GM12873 (cell line): ENCODE results near the gene DOK7.

ENCODE experiments used
- CTCF ChIP-seq: IDR thresholded peaks from 2 replicates; pipeline ENCODE4 v1.5.1; 2012; ENCODE audit warnings: low read depth, mild to moderate bottlenecking, moderate library complexity, low read length, control low read depth; ENCODE audit not compliant: insufficient read depth; ENCODE audit errors: missing control alignments

The DOK7 gene

GRCh38 chr4:3436048-3436797 is 26.9 kb upstream of the DOK7 start:
- TF ChIP-seq CTCF = no peak

GRCh38 chr4:3436798-3437581 is 26.1 kb upstream of the DOK7 start:
- TF ChIP-seq CTCF = no peak

GRCh38 chr4:3437582-3437936 is 25.5 kb upstream of the DOK7 start:
- no peak for TF ChIP-seq CTCF

GRCh38 chr4:3437998-3438846 is 24.9 kb upstream of the DOK7 start:
- no peak for TF ChIP-seq CTCF

GRCh38 chr4:3438847-3439180 is 24.3 kb upstream of the DOK7 start:
- no peak for TF ChIP-seq CTCF

GRCh38 chr4:3439391-3439790 is 23.7 kb upstream of the DOK7 start:
- TF ChIP-seq CTCF = no peak

- TF ChIP-seq CTCF = no peak
These were observed 23.1 kb upstream of the DOK7 start for GRCh38 chr4:3440011-3440410.
